Measurements from ENCODE around the gene BCL2A1.
"Not testable (repeated sequence)": the region's sequence is repeated elsewhere in the genome, so short reads cannot be mapped to it uniquely, and the experiment has no call there.

DNA sequence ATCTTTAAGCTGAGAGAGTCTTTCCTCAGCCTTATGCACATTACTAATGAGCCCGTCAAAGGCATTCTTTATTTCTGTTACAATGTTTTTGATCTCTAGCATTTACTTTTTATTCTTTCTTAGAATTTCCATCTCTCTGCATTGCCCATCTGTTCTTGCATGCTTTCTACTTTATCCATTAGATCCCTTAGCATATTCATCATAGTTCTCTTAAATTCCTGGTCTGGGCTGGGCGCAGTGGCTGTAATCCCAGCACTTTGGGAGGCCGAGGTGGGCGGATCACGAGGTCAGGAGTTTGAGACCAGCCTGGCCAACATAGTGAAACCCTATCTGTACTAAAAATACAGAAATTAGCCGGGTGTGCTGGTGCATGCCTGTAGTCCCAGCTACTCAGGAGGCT, 49.2 kb upstream of the BCL2A1 start:
- TF ChIP-seq, protein P1, sequence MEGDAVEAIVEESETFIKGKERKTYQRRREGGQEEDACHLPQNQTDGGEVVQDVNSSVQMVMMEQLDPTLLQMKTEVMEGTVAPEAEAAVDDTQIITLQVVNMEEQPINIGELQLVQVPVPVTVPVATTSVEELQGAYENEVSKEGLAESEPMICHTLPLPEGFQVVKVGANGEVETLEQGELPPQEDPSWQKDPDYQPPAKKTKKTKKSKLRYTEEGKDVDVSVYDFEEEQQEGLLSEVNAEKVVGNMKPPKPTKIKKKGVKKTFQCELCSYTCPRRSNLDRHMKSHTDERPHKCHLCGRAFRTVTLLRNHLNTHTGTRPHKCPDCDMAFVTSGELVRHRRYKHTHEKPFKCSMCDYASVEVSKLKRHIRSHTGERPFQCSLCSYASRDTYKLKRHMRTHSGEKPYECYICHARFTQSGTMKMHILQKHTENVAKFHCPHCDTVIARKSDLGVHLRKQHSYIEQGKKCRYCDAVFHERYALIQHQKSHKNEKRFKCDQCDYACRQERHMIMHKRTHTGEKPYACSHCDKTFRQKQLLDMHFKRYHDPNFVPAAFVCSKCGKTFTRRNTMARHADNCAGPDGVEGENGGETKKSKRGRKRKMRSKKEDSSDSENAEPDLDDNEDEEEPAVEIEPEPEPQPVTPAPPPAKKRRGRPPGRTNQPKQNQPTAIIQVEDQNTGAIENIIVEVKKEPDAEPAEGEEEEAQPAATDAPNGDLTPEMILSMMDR (IDR thresholded peaks at IDR 0.05; ENCODE audit: low read depth, low read length): not testable (repeated sequence)
- not testable (repeated sequence) for TF ChIP-seq POLR2A (IDR thresholded peaks at IDR 0.05; ENCODE audit: extremely low read depth, insufficient read length)

All from NB4 (cell line).